Measurements from ENCODE around the gene ZNF300. TPM values are rescaled to one million over a fixed set of nuclear protein-coding genes. Genes with fewer than 3 reads are reported as not detected.
"Not testable (repeated sequence)": the region's sequence is repeated elsewhere in the genome, so short reads cannot be mapped to it uniquely, and the experiment has no call there.

Gene ZNF300
- total RNA-seq, 1 donor from 2014 or later: 6.0 TPM

- DNase-seq (ENCODE audit: extremely low read depth, low read depth, low spot score): not testable (repeated sequence)
These were observed 58.5 kb downstream of the ZNF300 start, which contains the start of gene IRGM for GRCh38 chr5:150846308-150846653. TSS of gene IRGM (plus strand) at chr5:150846521. CDS start at chr5:150848124, 1,603 bp downstream.

DNA sequence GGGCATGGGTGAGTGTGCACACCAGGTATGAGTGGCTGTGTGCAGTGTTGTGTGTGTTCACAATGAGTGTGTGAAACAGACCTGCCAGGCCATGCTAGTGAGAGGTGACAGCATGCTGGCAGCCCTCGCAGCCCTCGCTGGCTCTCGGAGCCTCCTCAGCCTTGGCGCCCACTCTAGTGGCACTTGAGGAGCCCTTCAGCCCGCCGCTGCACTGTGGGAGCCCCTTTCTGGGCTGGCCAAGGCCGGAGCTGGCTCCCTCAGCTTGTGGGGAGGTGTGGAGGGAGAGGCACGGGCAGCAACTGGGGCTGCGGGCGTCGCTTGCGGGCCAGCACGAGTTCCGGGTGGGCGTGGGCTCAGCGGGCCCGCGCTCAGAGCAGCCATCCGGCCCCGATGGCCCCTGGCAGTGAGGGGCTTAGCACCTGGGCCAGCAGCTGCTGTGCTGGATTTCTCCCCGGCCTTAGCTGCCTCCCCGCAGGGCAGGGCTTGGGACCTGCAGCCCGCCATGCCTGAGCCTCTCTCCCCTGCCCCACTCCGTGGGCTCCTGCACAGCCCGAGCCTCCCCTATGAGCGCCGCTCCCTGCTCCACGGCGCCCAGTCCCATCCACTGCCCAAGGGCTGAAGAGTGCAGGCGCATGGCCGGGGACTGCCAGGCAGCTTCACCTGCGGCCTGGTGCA lies 59.5 kb downstream of the ZNF300 start:
- DNase-seq (ENCODE audit: extremely low read depth, low read depth, low spot score): not testable (repeated sequence)

Other genes starting within 250 kb of the ZNF300 start
- 0.53 and 0.93 TPM in 2 replicates for gene MYOZ3, start 243.7 kb downstream of the ZNF300 start, total RNA-seq
- 43.2 and 44.1 TPM in 2 replicates for gene RBM22, start 203.9 kb downstream of the ZNF300 start, total RNA-seq
- gene DCTN4, start 146.0 kb downstream of the ZNF300 start, total RNA-seq: 40.2 and 47.1 TPM in 2 replicates
- 9.6 and 10.2 TPM in 2 replicates for gene SMIM3, start 126.2 kb downstream of the ZNF300 start, total RNA-seq
- gene IRGM, start 58.5 kb downstream of the ZNF300 start, total RNA-seq: not detected in 2 replicates
- 0.34 and 2.8 TPM in 2 replicates for gene GPX3, start 115.6 kb upstream of the ZNF300 start, total RNA-seq
- 146 and 221 TPM in 2 replicates for gene TNIP1, start 176.1 kb upstream of the ZNF300 start, total RNA-seq